NCI-H128 (cell line): ENCODE measurements around the gene PPP1R11.

Experiments
- DNase-seq: peaks from one replicate; lab custom pipeline; 2025; ENCODE audit not compliant: unreplicated experiment; lab: John Stamatoyannopoulos, UW

The PPP1R11 gene

GRCh38 chr6:30061092-30061857 lies 5.7 kb upstream of the PPP1R11 start, which contains the start of gene POLR1H:
POLR1H (plus strand) TSS chr6:30061265; CDS start chr6:30061525, 260 bp downstream.
- DNase-seq = peak; percentile 93

- no peak for DNase-seq
These were observed 5.0 kb upstream of the PPP1R11 start for GRCh38 chr6:30061858-30062458.

GRCh38 chr6:30062471-30063178 lies 4.4 kb upstream of the PPP1R11 start:
- no peak for DNase-seq

GRCh38 chr6:30063315-30063714 lies 3.7 kb upstream of the PPP1R11 start:
- no peak for DNase-seq

GRCh38 chr6:30066082-30066481 lies 916 bp upstream of the PPP1R11 start:
- no peak for DNase-seq

- no peak for DNase-seq
These were observed 602 bp downstream of the PPP1R11 start for GRCh38 chr6:30067460-30068139.

GRCh38 chr6:30071081-30071818 lies 4.3 kb downstream of the PPP1R11 start:
- no peak for DNase-seq

- no peak for DNase-seq
These were observed 4.9 kb downstream of the PPP1R11 start for GRCh38 chr6:30071858-30072257.

- DNase-seq = no peak
These were observed 6.7 kb downstream of the PPP1R11 start for GRCh38 chr6:30073489-30074235.

GRCh38 chr6:30074331-30075093 lies 7.5 kb downstream of the PPP1R11 start:
- DNase-seq = no peak

- DNase-seq = no peak
These were observed 8.2 kb downstream of the PPP1R11 start, which contains the start of gene RNF39 for GRCh38 chr6:30075094-30075789. RNF39 (minus strand) TSS chr6:30075769; CDS start chr6:30075585, 184 bp downstream.

GRCh38 chr6:30075790-30076732 lies 9.1 kb downstream of the PPP1R11 start:
- no peak for DNase-seq

- DNase-seq = no peak
These were observed 10.2 kb downstream of the PPP1R11 start for GRCh38 chr6:30077218-30077617.

- no peak for DNase-seq
These were observed 20.9 kb downstream of the PPP1R11 start for GRCh38 chr6:30087876-30088275.

- DNase-seq = no peak
These were observed 24.8 kb downstream of the PPP1R11 start for GRCh38 chr6:30091577-30092381.

- no peak for DNase-seq
These were observed 26.0 kb downstream of the PPP1R11 start for GRCh38 chr6:30092852-30093543.
